Stimulated activated CD8-positive, alpha-beta memory T cell treated with anti-CD3 and anti-CD28 coated beads, Interleukin-7, amount 100 ng/mL, for 1 hour (primary cell): Measurements from ENCODE around the gene PAX2.

ENCODE experiments used
- DNase-seq, 2 donors: peaks; one replicate each; pipeline ENCODE4 v3.0.0-alpha.2; 2020; ENCODE audit warnings: low read depth in 2 of 2

PAX2 gene

GRCh38 chr10:100791369-100792058 lies 46.1 kb downstream of the PAX2 start:
- no peak for DNase-seq

GRCh38 chr10:100792574-100792973 lies 47.2 kb downstream of the PAX2 start:
- no peak for DNase-seq

GRCh38 chr10:100793055-100793454 lies 47.7 kb downstream of the PAX2 start:
- no peak for DNase-seq

GRCh38 chr10:100799881-100800280 lies 54.5 kb downstream of the PAX2 start:
- DNase-seq, result no peak

- DNase-seq, result no peak
Observed at GRCh38 chr10:100800931-100801330, 55.5 kb downstream of the PAX2 start.

- no peak for DNase-seq
Observed at GRCh38 chr10:100802196-100802595, 56.8 kb downstream of the PAX2 start.

- DNase-seq, result no peak
Observed at GRCh38 chr10:100802607-100803006, 57.2 kb downstream of the PAX2 start.

GRCh38 chr10:100803492-100803891 lies 58.1 kb downstream of the PAX2 start:
- no peak for DNase-seq

GRCh38 chr10:100803908-100804307 lies 58.5 kb downstream of the PAX2 start:
- no peak for DNase-seq

- no peak for DNase-seq
Observed at GRCh38 chr10:100805543-100806355, 60.4 kb downstream of the PAX2 start.

- DNase-seq, result no peak
Observed at GRCh38 chr10:100806356-100806645, 60.9 kb downstream of the PAX2 start.

- DNase-seq, result no peak
Observed at GRCh38 chr10:100807241-100807951, 62.0 kb downstream of the PAX2 start.

GRCh38 chr10:100808876-100809275 lies 63.5 kb downstream of the PAX2 start:
- DNase-seq, result no peak

- DNase-seq, result no peak
Observed at GRCh38 chr10:100810091-100810834, 64.9 kb downstream of the PAX2 start.

- DNase-seq, result no peak
Observed at GRCh38 chr10:100810835-100811116, 65.4 kb downstream of the PAX2 start.

GRCh38 chr10:100811261-100811660 lies 65.9 kb downstream of the PAX2 start:
- no peak for DNase-seq

- no peak for DNase-seq
Observed at GRCh38 chr10:100811752-100812750, 66.7 kb downstream of the PAX2 start.

- no peak for DNase-seq
Observed at GRCh38 chr10:100812978-100813377, 67.6 kb downstream of the PAX2 start.

- DNase-seq, result no peak
Observed at GRCh38 chr10:100814751-100815474, 69.5 kb downstream of the PAX2 start.

- no peak for DNase-seq
Observed at GRCh38 chr10:100816671-100817070, 71.3 kb downstream of the PAX2 start.
